GM21381 (cell line): ENCODE measurements around the gene CFAP141.
"Not testable (repeated sequence)": the region's sequence is repeated elsewhere in the genome, so short reads cannot be mapped to it uniquely, and the experiment has no call there.

Source experiments
- ATAC-seq: cut with Tn5 transposase; IDR thresholded peaks from one replicate; pipeline ENCODE4 v1.9.1; 2021; ENCODE audit warnings: mild to moderate bottlenecking, moderate library complexity; ENCODE audit not compliant: unreplicated experiment

The CFAP141 gene

DNA sequence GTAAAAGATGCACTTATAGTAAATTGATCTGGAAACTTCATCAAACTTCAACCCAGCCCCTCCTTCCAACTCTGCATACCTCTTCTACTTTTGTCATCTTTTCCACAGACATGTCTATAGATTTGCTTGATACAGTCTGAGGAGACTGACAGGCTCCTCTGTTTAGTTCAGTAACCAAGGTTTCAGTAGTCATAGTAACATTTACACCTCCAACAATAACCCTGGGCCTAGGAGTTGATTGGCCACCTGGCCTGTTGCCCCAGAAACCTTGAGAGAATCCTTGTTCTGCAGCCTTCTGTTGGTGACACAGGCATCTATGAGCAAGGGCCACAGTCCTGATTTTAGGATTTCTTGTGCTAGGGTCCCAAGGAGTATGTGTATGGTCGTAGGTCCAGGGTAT lies at the start of gene CFAP141:
Gene CFAP141, minus strand, starts transcription at position 138 of the 400 bp plus-strand sequence. Its CDS starts 26 bp downstream, at position 112.
- no peak for ATAC-seq

DNA sequence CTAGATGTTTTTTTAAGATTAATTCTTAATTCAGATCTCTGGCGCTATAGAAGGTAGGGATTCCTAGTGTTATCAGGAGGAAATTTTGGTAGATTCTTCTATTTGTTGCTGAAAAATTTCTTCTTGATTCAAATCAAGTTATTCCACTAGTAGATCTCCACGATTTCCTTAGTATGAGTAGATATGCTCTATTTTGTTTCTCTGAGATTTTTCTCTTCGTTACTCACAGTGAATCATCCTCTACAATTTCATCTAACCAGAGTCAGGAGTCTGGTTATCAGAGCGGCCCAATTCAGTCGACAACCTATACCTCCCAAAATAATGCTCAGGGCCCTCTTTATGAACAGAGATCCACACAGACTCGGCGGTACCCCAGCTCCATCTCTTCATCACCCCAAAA lies 47.5 kb upstream of the CFAP141 start:
- no peak for ATAC-seq

DNA sequence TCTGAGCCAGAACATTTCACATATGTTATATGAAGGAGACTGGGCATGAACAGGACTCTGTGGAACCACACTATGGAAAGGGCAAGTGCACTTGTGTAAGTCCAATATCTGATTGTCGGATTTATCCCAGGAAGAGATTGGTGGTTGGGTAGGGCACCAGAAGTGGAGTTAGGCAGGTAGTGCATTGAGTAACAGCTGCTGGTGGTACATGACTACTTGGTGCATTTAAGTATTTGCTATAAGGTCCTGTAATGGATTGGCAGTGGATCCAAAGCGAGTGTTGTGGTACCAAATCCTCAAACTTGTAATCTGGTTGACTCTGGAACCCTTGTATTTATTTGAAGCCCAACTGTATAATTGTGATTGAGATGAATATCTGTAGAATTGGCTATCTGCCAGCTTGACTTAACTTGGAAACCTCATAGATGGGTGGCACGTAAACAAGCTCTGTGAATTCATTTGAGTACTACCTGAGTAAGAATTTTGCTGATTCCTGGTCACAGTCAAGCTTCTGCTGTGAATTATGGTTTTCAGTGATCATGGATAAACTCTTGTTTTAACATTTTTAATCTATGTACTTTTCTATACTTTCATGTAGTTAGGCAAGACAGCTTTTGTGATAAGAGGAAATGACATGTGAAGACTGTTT lies 35.7 kb upstream of the CFAP141 start:
- no peak for ATAC-seq

DNA sequence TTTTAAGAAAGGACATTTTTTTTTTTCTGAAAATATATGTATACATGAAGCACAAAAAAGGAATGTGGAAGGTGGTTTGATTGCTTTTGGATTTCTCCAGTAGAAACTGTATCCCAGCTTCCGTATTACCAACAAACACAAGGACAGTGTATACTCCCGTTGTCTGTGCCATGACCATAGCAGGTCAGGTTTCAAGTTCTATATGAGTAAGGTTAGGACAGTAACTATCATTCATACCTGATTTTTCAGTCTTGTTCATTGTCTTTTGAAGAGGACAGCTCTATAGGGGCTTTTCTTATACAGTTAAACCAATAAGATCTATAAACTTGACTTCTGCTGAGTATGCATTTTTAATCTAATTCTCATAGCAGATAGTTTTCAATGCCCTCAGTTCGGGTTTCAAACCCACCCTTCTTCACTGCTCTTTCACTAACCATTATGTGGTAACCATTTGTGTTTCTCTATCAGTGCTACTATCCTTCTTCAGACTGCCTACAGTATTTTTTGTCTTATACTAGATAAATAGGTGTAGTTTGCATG lies 34.2 kb upstream of the CFAP141 start:
- no peak for ATAC-seq

GRCh38 chr1:154239491-154239890 lies 33.4 kb upstream of the CFAP141 start:
- no peak for ATAC-seq

- ATAC-seq, result no peak
Measured at GRCh38 chr1:154237880-154238506, 31.9 kb upstream of the CFAP141 start.

DNA sequence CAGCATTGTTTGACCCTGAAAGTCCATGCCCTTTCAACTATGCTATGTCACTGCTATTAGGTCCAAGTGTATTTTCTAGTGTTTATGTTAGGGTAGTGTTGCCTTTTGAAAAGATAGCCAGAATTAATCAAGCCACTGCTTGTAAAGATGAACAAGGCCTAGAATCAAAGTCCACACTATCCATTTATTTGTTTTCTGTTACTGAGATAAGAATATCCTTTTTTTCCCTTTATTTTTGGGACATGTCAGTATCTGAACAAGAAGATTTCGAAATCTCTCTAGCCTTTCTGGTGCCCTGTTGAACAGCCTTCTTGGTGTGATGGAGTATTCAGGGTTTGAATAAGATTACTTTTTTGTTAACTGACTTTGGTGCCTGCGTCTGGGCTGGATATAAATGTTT lies 31.3 kb upstream of the CFAP141 start:
- ATAC-seq, result no peak

DNA sequence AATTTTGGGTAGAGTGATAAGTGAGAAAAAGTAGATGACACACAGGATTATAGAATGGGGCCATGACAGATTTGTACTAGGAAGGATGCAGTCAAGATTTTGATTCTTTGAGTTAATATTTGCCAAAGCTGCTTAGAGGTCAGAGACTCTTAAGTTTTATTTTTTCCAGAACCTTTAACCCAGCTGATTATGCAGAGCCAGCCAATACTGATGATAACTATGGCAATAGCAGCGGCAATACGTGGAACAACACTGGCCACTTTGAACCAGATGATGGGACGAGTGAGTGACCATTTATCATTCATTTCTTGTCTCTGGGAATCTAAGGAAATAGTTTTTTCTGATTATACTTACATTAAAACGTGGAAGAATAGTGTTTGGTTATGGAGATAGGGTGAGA lies 30.7 kb upstream of the CFAP141 start:
- no peak for ATAC-seq

GRCh38 chr1:154233127-154233526 lies 27.0 kb upstream of the CFAP141 start:
- not testable (repeated sequence) for ATAC-seq

DNA sequence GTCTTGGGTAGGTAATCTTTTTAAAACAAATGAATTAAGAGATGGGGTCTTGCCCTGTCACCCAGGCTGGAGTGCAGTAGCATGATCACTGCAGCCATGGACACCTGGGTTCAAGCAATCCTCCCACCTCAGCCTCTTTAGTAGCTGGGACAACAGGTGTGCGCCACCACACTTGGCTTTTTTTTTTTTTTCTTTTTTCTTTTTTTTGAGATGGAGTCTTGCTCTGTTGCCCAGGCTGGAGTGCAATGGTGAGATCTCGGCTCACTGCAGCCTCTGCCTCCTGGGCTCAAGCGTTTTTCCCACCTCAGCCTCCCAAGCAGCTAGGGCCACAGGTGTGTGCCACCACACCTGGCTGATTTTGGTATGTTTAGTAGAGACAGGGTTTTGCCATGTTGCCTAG lies 25.0 kb upstream of the CFAP141 start:
- not testable (repeated sequence) for ATAC-seq

GRCh38 chr1:154225370-154225769 lies 19.2 kb upstream of the CFAP141 start:
- no peak for ATAC-seq

GRCh38 chr1:154223621-154224020 lies 17.5 kb upstream of the CFAP141 start:
- ATAC-seq, result no peak

- no peak for ATAC-seq
Measured at GRCh38 chr1:154222918-154223317, 16.8 kb upstream of the CFAP141 start.

GRCh38 chr1:154222518-154222917 lies 16.4 kb upstream of the CFAP141 start:
- no peak for ATAC-seq

- peak; percentile 19 for ATAC-seq
Measured at GRCh38 chr1:154221278-154222001, 15.3 kb upstream of the CFAP141 start.

DNA sequence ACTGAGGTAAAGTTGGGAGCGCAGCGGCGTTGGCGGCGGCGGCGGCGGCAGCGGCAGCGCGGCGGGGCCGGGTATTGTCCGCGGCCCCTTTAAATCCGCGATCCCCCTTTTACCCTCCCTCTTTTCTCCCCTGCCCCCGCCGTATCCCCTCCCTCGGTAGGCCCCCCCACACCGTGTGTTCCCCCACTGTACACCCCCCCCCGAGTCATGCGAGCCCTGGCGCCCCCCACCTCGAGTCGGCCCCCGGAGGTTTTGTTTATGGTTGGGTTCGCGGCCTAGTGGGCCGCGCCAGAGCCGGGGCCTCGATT lies 14.8 kb upstream of the CFAP141 start:
- ATAC-seq, result no peak

- peak; percentile 89 for ATAC-seq
Measured at GRCh38 chr1:154220071-154220969, 14.2 kb upstream of the CFAP141 start, which contains the start of gene UBAP2L. Gene UBAP2L, plus strand, starts transcription at chr1:154220955. Its CDS starts 4,169 bp downstream, at chr1:154225124.

DNA sequence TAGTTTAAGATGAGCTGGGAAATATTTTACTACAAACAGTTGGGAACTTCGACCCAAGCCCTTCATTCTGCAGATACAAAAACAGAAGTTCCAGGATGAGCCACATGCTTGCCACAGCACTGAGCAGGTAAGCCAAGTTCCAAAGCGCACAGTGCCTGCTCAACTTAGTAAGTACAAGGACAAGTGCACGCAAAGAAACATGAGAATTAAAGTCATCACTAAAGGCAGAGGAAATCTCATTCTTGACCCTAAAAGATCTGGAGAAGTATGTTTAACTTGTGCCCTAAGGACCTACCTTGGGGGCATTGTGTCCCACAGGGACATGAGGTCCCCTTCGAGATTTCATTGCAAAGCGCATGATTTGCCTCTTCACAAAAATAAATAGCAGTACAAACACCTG lies 13.4 kb upstream of the CFAP141 start:
- ATAC-seq, result no peak

DNA sequence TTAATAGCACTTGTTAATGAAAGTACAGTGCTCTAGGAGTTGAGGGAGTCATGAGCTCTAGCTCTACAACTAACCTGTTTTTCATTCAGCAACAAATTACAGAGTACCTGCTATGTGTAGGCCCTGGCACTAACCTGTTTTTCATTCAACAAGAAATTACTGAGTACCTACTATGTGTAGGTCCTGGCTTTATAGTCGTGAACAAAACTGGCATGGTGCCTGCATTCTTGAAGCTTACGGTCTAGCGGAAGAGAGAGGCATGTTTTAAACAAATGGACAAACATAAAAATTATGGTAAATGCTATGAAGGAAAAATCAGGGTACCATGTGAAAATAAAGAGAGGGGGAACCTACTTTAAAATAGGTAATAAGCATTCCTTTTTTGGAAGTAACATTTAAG lies 12.4 kb upstream of the CFAP141 start:
- no peak for ATAC-seq

DNA sequence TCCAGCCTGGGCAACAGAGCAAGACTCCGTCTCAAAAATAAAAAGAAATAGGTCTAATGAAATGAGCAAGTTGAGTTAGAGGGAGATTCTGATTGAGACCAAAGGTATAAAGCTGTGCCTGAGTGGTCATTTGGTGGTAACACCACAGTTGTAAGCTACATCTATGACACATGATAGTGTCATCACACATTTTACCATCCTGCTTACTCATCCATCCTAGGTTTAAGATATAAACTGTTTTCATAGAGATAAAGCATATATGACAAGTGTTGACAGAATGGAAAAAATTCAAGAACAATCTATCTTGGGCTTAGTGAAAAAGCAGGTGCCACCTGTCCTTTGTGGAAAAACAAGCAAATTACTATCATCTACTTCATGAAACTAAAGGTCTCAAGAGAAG lies 7.1 kb upstream of the CFAP141 start:
- no peak for ATAC-seq

DNA sequence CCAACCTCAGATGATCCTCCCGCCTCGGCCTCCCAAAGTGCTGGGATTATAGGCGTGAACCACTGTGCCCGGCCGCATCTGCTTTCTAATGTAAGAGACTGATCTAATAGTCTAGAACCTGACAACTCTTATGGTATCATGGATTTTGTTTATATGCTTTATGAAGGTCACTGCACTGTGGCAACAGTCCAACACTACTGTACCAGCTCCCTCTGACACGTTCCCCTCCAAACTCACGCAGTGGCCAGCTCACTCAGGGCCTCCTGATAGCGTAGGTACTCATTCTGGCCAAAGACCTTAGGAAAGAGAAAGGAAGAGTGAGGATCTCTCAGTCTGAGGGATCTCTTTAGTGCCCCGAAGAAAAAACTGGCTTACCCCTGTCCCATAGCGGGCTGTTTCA lies 6.0 kb upstream of the CFAP141 start:
- no peak for ATAC-seq
